ENCODE measurements around the gene E2F8.

- no peak for TF ChIP-seq CTCF (IDR thresholded peaks at IDR 0.05; ENCODE audit: poor library complexity, severe bottlenecking)
- no peak for TF ChIP-seq POLR2AphosphoS5 (IDR thresholded peaks at IDR 0.05)
- TF ChIP-seq SMC3 (conservative IDR thresholded peaks at IDR 0.05; ENCODE audit: poor library complexity), result no peak
- TF ChIP-seq RAD21 (conservative IDR thresholded peaks at IDR 0.05), result no peak
- TF ChIP-seq EP300 (conservative IDR thresholded peaks at IDR 0.05; ENCODE audit: poor library complexity, severe bottlenecking), result no peak
- TF ChIP-seq REST (IDR thresholded peaks at IDR 0.05; ENCODE audit: borderline replicate concordance), result no peak
- TF ChIP-seq EZH2 (IDR thresholded peaks at IDR 0.05; ENCODE audit: borderline replicate concordance, insufficient read depth, low read length, poor library complexity, severe bottlenecking), result no peak
Observed at GRCh38 chr11:19244621-19245020, 3.9 kb upstream of the E2F8 start.

Measured in neural cell (in vitro differentiated cells).